ENCODE measurements around the gene SEPTIN8. TPM values are rescaled to one million over a fixed set of nuclear protein-coding genes. Genes with fewer than 3 reads are reported as not detected.

SEPTIN8 gene
- total RNA-seq, 4 donors from 2014 or later, result 27.6 to 42.1 (median 29.7) TPM

DNA sequence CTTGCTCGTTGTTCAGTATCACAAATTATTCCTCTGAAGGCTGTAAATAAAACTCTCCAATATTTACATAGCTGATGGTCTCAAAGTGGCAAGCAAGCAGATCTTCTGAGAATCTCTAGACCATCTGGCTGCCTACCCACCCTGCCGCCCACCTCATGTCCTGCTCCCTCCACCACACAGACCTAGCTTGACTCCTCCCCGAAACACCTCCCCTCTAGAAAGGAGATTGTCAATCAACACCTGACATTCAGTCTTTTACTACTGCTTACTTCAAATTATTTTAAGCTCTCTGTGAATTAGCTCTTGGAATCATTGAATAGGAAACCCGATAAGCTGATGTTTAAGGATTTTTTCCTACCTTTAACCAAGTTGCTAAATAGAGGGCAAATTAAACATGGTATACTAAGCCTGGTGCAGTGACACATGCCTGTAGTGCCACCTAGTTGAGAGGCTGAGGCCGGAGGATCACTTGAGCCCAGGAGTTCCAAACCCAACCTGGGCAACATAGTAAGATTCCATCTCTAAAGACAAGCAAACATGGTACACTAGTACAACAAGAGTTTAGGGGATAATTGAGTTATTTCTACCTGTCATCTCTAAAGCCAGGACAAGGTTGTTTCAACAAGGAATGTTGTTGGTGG is 25.1 kb upstream of the SEPTIN8 start:
- TF ChIP-seq, protein P1, sequence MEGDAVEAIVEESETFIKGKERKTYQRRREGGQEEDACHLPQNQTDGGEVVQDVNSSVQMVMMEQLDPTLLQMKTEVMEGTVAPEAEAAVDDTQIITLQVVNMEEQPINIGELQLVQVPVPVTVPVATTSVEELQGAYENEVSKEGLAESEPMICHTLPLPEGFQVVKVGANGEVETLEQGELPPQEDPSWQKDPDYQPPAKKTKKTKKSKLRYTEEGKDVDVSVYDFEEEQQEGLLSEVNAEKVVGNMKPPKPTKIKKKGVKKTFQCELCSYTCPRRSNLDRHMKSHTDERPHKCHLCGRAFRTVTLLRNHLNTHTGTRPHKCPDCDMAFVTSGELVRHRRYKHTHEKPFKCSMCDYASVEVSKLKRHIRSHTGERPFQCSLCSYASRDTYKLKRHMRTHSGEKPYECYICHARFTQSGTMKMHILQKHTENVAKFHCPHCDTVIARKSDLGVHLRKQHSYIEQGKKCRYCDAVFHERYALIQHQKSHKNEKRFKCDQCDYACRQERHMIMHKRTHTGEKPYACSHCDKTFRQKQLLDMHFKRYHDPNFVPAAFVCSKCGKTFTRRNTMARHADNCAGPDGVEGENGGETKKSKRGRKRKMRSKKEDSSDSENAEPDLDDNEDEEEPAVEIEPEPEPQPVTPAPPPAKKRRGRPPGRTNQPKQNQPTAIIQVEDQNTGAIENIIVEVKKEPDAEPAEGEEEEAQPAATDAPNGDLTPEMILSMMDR (IDR thresholded peaks at IDR 0.05), result no peak
- ATAC-seq (ENCODE audit: low FRiP score), result no peak

DNA sequence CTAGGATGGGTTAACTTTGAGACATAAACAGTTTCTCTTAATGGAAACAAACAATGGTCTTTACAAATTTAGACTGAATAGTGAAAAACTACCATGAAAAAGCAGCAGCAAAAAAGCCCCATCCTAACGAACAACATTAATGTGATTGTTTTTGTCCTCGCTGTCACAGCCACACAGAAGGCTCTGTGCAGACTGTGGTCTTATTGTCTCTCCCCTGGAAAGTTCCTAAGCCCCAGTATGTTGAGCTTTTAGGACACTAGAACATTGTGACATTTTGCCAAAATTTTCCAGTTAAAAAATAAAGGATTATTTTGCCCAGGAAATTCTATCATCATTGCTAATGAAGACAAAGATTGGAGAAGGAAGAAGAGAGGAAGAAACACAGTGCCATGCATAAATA is 23.5 kb upstream of the SEPTIN8 start:
- no peak for ATAC-seq (ENCODE audit: low FRiP score)
- TF ChIP-seq, protein P1 (IDR thresholded peaks at IDR 0.05), result no peak
- no peak for DNase-seq (ENCODE audit: low spot score)

More for the DNA sequence above, 25.1 kb upstream of the SEPTIN8 start:
- DNase-seq (ENCODE audit: low spot score), result no peak

DNA sequence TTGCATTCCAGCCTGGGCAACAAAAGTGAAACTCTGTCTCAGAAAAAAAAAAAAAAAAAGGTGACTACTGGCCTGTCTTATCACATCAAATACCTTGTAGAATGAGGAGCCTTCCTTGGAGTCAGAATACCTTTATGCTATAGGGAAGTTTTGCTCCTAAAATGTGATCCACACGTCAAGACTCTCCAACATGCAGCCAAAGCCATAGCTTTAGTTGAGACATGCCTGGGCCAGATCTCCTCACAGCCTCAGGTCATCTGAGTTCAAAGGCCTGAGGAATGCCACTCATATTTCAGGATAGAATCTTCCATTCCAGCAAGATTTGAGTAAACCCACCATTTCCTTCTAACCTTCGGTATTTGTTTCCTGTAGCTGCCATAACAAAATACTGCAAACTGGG is 22.4 kb upstream of the SEPTIN8 start:
- TF ChIP-seq, protein P1 (IDR thresholded peaks at IDR 0.05), result no peak
- ATAC-seq (ENCODE audit: low FRiP score), result no peak

DNA sequence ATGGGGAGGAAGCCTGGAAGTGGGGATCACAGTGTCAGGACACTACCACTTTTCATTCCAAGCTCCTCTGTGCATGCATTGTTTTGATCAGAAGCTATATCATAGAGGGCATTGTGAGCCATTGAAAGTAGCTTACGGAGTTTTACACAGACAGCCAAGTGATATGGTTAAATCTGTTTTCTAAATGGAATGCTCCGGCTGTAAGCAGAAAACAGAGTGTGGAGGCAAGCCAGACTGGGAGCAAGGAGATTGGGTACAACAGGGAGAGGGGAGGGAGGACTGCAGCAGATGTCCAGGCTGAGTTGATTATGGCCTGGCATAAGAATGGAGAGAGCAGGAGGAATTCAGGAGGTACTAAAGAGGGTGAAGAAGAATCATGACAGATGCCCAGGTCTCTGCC is 20.6 kb upstream of the SEPTIN8 start:
- TF ChIP-seq, protein P1 (IDR thresholded peaks at IDR 0.05), result no peak
- DNase-seq (ENCODE audit: low spot score), result no peak
- ATAC-seq (ENCODE audit: low FRiP score), result no peak

More for the DNA sequence above, 22.4 kb upstream of the SEPTIN8 start:
- DNase-seq (ENCODE audit: low spot score), result no peak

DNA sequence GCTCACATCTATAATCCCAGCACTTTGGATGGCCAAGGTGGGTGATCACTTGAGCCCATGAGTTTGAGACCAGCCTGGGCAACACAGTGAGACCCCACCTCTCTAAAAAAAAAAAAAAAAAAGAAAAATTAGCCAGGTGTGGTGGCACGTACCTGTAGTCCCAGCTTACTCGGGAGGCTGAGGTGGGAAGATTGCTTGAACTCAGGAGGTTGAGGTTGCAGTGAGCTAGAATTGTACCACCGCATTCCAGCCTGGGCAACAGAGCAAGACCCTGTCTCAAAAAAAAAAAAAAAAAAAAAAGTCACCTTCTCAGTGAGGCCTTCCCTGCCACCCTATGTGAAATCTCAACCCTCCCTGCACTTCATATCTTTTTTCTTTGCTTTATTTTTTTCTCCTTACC is 14.0 kb upstream of the SEPTIN8 start:
- TF ChIP-seq, protein P1 (IDR thresholded peaks at IDR 0.05), result no peak
- no peak for DNase-seq (ENCODE audit: low spot score)
- no peak for ATAC-seq (ENCODE audit: low FRiP score)

DNA sequence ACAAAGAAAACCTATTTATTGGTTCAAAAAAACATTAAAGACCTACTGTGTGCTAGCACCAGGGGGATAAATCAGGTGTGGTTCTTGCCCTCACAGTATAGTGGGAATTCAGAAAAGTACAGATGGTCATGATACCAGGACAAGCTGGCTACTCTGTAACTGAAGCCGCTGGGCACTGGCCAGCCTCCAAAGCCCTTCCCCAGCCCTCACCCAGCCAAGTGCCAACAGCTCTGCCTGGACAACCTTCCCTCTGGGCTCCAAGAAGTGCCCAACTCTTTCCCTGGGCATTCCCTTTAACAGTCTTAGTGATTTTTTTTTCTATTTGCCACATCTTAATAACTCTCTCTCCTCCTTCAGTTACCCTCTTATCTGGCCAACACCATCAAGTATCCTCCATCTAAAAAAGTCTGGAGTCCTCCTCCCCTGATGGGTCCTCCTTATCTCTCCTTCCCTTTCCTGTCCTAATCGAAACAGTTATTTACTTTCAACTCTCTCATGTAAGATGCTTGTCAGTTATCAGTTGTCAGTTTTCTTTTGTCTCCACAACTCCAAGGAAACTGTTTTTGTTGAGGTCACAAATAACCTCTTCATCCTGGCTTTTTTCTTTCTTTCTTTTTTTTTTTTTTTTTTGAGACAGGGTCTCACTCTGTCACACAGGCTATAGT is 13.3 kb upstream of the SEPTIN8 start:
- TF ChIP-seq, protein P1 (IDR thresholded peaks at IDR 0.05), result no peak
- DNase-seq (ENCODE audit: low spot score) (no peak), ATAC-seq (ENCODE audit: low FRiP score) (no peak)

Measured in omental fat pad (tissue), 4 donors.